Measurements from ENCODE around the gene SETD1B.

The SETD1B gene

DNA sequence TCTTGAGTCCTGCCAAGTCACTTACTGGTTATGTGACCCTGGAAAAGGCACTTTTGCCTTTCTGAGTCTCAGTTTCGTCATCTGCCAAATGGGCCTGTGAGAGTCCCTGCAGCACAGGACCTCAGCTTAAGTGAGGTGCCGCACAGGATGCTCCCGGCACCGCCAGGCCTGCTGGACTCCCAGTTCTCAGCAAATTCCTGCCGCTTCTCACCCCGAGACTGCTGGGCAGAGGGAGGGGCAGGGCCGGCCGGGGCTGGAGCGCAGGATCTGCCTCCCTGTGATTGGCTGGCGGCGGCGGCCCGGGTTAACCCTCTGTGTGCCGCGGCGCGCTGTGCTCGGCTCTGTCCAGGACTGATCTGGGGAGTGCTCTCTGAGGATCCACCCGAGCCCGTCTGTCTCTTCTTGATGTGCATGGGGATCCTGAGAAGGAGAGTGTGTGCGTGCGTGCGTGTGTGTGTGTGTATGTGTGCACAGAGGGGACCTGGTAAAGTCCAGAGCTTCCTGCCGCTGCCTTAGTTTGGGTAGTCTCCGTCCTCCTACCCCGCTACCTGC is 8.6 kb downstream of the SETD1B start:
- H4K20me1 ChIP-seq (ENCODE audit: control insufficient read depth, insufficient read depth, low read depth, low read length): peaks cover 16% of the 10 kb centered on the region

DNA sequence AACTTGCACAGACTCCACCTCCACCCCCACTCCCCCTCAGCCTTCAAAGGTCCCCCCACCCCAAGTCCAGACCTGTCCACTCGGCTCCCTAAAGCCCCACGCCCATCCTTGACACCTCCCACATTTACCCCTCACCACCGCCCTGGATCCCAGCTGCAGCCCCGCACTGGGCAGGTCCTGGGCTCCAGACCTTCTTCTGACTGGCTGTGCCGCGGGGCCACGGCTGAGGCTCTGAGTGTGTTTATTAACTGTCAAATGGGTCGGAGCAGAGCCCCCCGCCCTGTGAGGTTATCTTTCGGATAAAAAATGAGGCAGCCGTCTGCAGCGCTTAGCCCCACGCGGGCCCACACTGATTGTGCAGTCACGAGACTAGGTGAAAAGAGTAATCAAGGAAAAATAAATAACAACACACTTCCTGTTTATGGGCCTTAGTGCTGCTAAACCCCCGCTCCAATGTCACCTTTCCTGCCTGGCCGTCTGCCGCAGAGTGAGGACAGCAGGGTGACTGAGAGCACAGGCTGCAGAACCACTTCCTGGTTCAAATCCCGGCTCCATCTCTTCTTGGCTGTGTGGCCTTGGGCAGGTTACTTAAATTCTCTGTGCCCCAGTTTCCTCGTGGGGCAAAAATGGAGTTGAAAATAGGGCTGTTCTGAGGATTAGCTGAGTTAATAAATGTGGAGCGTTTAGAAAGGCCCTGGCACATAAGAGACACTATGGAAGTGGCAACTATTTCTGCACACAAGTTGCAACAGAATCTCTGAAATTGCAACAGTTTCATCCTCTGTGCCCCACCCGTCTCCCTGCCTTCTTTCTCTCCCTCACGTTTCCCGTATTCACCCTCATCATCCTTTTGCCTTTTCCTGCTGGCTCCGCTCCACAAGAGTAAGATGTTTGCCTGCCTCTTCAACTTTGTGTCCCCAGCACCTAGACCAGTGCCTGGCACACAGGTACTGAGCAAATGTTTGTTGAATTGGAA is 9.4 kb downstream of the SETD1B start:
- H3K27ac ChIP-seq (ENCODE audit: low read depth, low read length): no peak overlapping the region

More for the DNA sequence above, 8.6 kb downstream of the SETD1B start:
- Histone ChIP-seq H3K4me3 (ENCODE audit: low read length) (peak overlapping the region; percentile 78), H3K4me2 (ENCODE audit: low read length) (peak overlapping the region; percentile 84), H3F3A (ENCODE audit: control insufficient read depth, insufficient read depth) (peaks cover 9% of the 10 kb centered on the region), H3K27ac (ENCODE audit: low read depth, low read length) (no peak overlapping the region), H3K4me1 (ENCODE audit: control insufficient read depth, low read length) (peaks cover 35% of the 10 kb centered on the region), H3K27me3 (ENCODE audit: control insufficient read depth, low read length) (no peaks in the 10 kb centered on the region), H3K79me2 (ENCODE audit: control insufficient read depth, low read length) (peaks cover 58% of the 10 kb centered on the region), H3K9me2 (replicated peaks; ENCODE audit: control insufficient read depth, low read length) (no peaks in the 10 kb centered on the region), H3K9me3 (ENCODE audit: control insufficient read depth, insufficient read depth, low read length) (no peaks in the 10 kb centered on the region), H3K36me3 (ENCODE audit: control insufficient read depth, low read length) (peaks cover 93% of the 10 kb centered on the region)
- TF ChIP-seq EZH2phosphoT487 (IDR thresholded peaks at IDR 0.05; ENCODE audit: borderline replicate concordance, low read length): no peak
- TF ChIP-seq, protein P1, sequence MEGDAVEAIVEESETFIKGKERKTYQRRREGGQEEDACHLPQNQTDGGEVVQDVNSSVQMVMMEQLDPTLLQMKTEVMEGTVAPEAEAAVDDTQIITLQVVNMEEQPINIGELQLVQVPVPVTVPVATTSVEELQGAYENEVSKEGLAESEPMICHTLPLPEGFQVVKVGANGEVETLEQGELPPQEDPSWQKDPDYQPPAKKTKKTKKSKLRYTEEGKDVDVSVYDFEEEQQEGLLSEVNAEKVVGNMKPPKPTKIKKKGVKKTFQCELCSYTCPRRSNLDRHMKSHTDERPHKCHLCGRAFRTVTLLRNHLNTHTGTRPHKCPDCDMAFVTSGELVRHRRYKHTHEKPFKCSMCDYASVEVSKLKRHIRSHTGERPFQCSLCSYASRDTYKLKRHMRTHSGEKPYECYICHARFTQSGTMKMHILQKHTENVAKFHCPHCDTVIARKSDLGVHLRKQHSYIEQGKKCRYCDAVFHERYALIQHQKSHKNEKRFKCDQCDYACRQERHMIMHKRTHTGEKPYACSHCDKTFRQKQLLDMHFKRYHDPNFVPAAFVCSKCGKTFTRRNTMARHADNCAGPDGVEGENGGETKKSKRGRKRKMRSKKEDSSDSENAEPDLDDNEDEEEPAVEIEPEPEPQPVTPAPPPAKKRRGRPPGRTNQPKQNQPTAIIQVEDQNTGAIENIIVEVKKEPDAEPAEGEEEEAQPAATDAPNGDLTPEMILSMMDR (IDR thresholded peaks at IDR 0.05; ENCODE audit: low read depth, low read length, poor library complexity, severe bottlenecking): peak; percentile 33

DNA sequence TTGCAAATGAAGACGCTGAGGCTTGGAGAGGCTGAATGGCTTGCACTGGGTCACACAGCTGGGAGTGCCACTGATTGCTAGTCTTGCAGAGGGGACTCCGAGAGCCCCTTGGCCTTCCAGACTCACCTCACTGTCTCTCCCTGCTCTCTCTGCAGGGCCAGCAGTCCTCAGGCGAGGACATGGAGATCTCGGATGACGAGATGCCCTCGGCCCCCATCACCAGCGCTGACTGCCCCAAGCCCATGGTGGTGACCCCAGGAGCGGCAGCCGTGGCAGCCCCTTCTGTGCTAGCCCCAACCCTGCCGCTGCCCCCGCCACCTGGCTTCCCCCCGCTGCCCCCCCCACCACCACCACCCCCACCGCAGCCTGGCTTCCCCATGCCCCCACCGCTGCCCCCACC is 10.1 kb downstream of the SETD1B start:
- H4K20me1 ChIP-seq (ENCODE audit: control insufficient read depth, insufficient read depth, low read depth, low read length): peaks cover 16% of the 10 kb centered on the region
- TF ChIP-seq EZH2phosphoT487 (IDR thresholded peaks at IDR 0.05; ENCODE audit: borderline replicate concordance, low read length): no peak
- TF ChIP-seq, protein P1 (IDR thresholded peaks at IDR 0.05; ENCODE audit: low read depth, low read length, poor library complexity, severe bottlenecking): no peak
- H3K4me3 ChIP-seq (ENCODE audit: low read length): no peak overlapping the region
- H3K79me2 ChIP-seq (ENCODE audit: control insufficient read depth, low read length): peaks cover 47% of the 10 kb centered on the region
- peaks cover 38% of the 10 kb centered on the region for H3K4me1 ChIP-seq (ENCODE audit: control insufficient read depth, low read length)
- H3K4me2 ChIP-seq (ENCODE audit: low read length): no peak overlapping the region
- peaks cover 88% of the 10 kb centered on the region for H3K36me3 ChIP-seq (ENCODE audit: control insufficient read depth, low read length)
- no peaks in the 10 kb centered on the region for H3K9me2 ChIP-seq (replicated peaks; ENCODE audit: control insufficient read depth, low read length)
- H3K27ac ChIP-seq (ENCODE audit: low read depth, low read length): no peak overlapping the region
- no peaks in the 10 kb centered on the region for H3K9me3 ChIP-seq (ENCODE audit: control insufficient read depth, insufficient read depth, low read length)
- H3F3A ChIP-seq (ENCODE audit: control insufficient read depth, insufficient read depth): peaks cover 7% of the 10 kb centered on the region
- no peaks in the 10 kb centered on the region for H3K27me3 ChIP-seq (ENCODE audit: control insufficient read depth, low read length)

More for the DNA sequence above, 9.4 kb downstream of the SETD1B start:
- no peak for TF ChIP-seq EZH2phosphoT487 (IDR thresholded peaks at IDR 0.05; ENCODE audit: borderline replicate concordance, low read length)
- TF ChIP-seq, protein P1 (IDR thresholded peaks at IDR 0.05; ENCODE audit: low read depth, low read length, poor library complexity, severe bottlenecking): no peak
- no peaks in the 10 kb centered on the region for H3K9me2 ChIP-seq (replicated peaks; ENCODE audit: control insufficient read depth, low read length)
- peaks cover 52% of the 10 kb centered on the region for H3K79me2 ChIP-seq (ENCODE audit: control insufficient read depth, low read length)
- peaks cover 93% of the 10 kb centered on the region for H3K36me3 ChIP-seq (ENCODE audit: control insufficient read depth, low read length)
- H3K4me3 ChIP-seq (ENCODE audit: low read length): peak overlapping the region; percentile 78
- no peaks in the 10 kb centered on the region for H3K27me3 ChIP-seq (ENCODE audit: control insufficient read depth, low read length)
- peaks cover 16% of the 10 kb centered on the region for H4K20me1 ChIP-seq (ENCODE audit: control insufficient read depth, insufficient read depth, low read depth, low read length)
- H3K4me2 ChIP-seq (ENCODE audit: low read length): peak overlapping the region; percentile 84
- H3K9me3 ChIP-seq (ENCODE audit: control insufficient read depth, insufficient read depth, low read length): no peaks in the 10 kb centered on the region
- peaks cover 36% of the 10 kb centered on the region for H3K4me1 ChIP-seq (ENCODE audit: control insufficient read depth, low read length)
- peaks cover 7% of the 10 kb centered on the region for H3F3A ChIP-seq (ENCODE audit: control insufficient read depth, insufficient read depth)

Data from DOHH2 (cell line).